ENCODE measurements around the gene CTBP2. TPM values are rescaled to one million over a fixed set of nuclear protein-coding genes. Genes with fewer than 3 reads are reported as not detected.

CTBP2 gene
- total RNA-seq, 1 donor from 2014 or later: 123 TPM

GRCh38 chr10:125204400-125204799 is 44.0 kb upstream of the CTBP2 start:
- FAIRE-seq (no peak), DNase-seq (ENCODE audit: low read depth) (no peak)
- no peak overlapping the region for H3K4me3 ChIP-seq (ENCODE audit: low read depth, low read length)
- no peaks in the 10 kb centered on the region for H3K36me3 ChIP-seq (ENCODE audit: control insufficient read depth, insufficient read depth, low read length)
- no peaks in the 10 kb centered on the region for H3K27me3 ChIP-seq (ENCODE audit: control insufficient read depth, insufficient read depth, low read length)
- no peak for TF ChIP-seq CTCF (IDR thresholded peaks at IDR 0.05; ENCODE audit: insufficient read depth, low read length, severe bottlenecking)

DNA sequence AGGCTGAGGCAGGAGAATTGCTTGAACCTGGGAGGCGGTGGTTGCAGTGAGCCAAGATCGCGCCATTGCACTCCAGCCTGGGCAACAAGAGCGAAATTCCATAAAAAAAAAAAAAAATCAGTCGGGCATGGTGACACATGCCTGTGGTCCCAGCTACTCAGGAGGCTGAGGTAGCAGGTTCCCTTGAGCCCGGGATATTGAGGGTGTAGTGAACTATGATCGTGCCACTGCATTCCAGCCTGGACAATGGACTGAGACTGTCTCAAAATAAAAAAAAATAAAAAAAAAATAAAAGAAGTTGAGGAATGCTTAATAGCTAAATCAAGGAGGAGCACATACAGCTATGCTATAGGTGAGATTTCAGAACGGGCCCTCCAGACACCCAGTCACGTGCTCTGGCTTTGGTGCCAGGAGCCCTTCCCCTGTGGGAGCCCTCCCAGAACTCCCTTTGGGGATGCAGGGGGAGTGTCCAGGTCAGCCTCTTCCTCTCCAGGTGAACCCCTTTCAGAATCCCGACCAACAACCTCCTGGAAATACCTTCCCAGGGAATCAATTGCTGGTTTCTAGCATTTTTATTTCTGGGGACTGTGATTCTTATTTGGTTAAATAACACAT is 42.9 kb upstream of the CTBP2 start:
- TF ChIP-seq CTCF (IDR thresholded peaks at IDR 0.05; ENCODE audit: insufficient read depth, low read length, severe bottlenecking): no peak
- FAIRE-seq: no peak
- no peaks in the 10 kb centered on the region for H3K36me3 ChIP-seq (ENCODE audit: control insufficient read depth, insufficient read depth, low read length)
- H3K27me3 ChIP-seq (ENCODE audit: control insufficient read depth, insufficient read depth, low read length): no peaks in the 10 kb centered on the region
- no peak overlapping the region for H3K4me3 ChIP-seq (ENCODE audit: low read depth, low read length)
- DNase-seq (ENCODE audit: low read depth): no peak

DNA sequence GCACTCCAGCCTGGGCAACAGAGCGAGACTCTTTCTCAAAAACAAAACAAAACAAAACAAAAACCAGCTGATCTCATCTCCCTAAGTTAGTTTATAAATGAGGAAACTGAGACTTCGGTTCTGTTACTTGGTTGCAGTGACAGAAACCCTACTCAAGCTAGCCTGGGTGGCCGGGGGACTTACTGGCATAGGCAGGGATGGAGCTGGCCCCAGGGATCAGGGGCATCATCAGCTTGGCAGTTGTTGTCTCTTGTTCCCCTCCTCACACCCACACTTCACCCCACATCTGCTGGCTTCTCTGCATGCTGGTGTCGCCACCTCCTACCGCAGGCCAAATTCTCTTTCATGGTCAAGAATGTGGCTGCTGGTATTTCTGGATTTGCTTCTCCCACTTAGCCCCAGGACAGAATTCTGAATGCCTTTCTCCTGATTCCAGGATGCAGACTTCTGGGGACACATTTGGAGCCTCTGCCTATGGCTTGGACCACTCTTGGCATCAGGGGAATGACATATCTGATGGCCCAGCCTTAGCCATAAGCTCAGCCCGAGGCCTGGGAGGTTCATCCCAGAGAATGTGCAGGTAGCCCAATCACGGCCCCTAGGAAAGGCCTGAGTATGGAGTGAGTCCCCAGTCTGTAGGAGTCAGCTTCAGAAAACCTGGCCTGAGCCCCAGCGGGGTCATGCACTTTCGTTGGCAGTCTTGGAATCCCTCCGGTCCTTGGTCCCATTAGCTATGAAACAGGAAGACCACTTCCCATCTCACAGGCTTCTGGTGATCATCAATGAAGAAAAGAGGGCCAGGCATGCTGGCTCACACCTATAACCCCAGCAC is 41.6 kb upstream of the CTBP2 start:
- Histone ChIP-seq H3K36me3 (ENCODE audit: control insufficient read depth, insufficient read depth, low read length) (no peaks in the 10 kb centered on the region), H3K27me3 (ENCODE audit: control insufficient read depth, insufficient read depth, low read length) (no peaks in the 10 kb centered on the region), H3K4me3 (ENCODE audit: low read depth, low read length) (no peak overlapping the region)
- peak; percentile 82 for FAIRE-seq
- DNase-seq (ENCODE audit: low read depth): no peak
- TF ChIP-seq CTCF (IDR thresholded peaks at IDR 0.05; ENCODE audit: insufficient read depth, low read length, severe bottlenecking): no peak

DNA sequence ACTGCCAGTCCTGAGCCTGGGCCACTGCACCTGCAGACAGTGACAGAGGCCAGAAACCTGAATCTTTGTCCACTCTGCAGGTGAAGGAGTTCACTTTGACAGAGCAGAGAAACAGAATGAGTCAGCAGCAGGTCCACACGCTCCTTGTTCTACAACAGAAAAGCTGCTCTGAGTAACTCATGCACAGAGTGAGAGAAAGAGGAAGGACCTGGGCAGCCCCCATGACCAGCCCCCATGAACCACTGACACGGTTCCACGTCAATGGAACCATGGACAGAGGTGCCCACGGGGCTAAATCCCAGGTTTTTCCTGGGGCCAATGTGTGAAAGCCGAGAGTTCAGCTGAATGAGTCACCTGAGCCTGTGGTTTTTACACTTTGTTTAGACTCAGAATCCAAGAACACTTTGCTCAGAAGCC is 40.8 kb upstream of the CTBP2 start:
- DNase-seq (ENCODE audit: low read depth) (peak; percentile 77), FAIRE-seq (peak; percentile 36)
- TF ChIP-seq CTCF (IDR thresholded peaks at IDR 0.05; ENCODE audit: insufficient read depth, low read length, severe bottlenecking): no peak
- H3K4me3 ChIP-seq (ENCODE audit: low read depth, low read length): no peak overlapping the region
- no peaks in the 10 kb centered on the region for H3K27me3 ChIP-seq (ENCODE audit: control insufficient read depth, insufficient read depth, low read length)
- H3K36me3 ChIP-seq (ENCODE audit: control insufficient read depth, insufficient read depth, low read length): no peaks in the 10 kb centered on the region

GRCh38 chr10:125200396-125200795 is 40.0 kb upstream of the CTBP2 start:
- Histone ChIP-seq H3K36me3 (ENCODE audit: control insufficient read depth, insufficient read depth, low read length) (no peaks in the 10 kb centered on the region), H3K27me3 (ENCODE audit: control insufficient read depth, insufficient read depth, low read length) (no peaks in the 10 kb centered on the region), H3K4me3 (ENCODE audit: low read depth, low read length) (no peak overlapping the region)
- no peak for DNase-seq (ENCODE audit: low read depth)
- FAIRE-seq: no peak
- TF ChIP-seq CTCF (IDR thresholded peaks at IDR 0.05; ENCODE audit: insufficient read depth, low read length, severe bottlenecking): no peak
